Activated T-helper 2 cell treated with anti-CD3 and anti-CD28 coated beads, Interferon-gamma antibody, Interleukin-2, Interleukin-4, amounts not matched to agents 10 μg/mL and 5 μg/mL and 100 μg/mL, durations not matched to agents 14 hours and 24 hours and 36 hours (primary cell): ENCODE data around the gene NUMB. TPM values are rescaled to one million over a fixed set of nuclear protein-coding genes. Genes with fewer than 3 reads are reported as not detected.
"Not testable (repeated sequence)": the region's sequence is repeated elsewhere in the genome, so short reads cannot be mapped to it uniquely, and the experiment has no call there.

ENCODE experiments used
- DNase-seq: peaks from one replicate; pipeline ENCODE4 v3.0.0; 2021; ENCODE audit warnings: low spot score
- H3K27ac Mint-ChIP-seq: one replicate; pipeline ENCODE4 v1.8.0; 2021; ENCODE audit warnings: mixed read lengths
- H3K27me3 Mint-ChIP-seq: one replicate; pipeline ENCODE4 v1.8.0; 2021; ENCODE audit warnings: low read depth, mixed read lengths
- H3K36me3 Mint-ChIP-seq: one replicate; pipeline ENCODE4 v1.8.0; 2021; ENCODE audit warnings: low read depth, mixed read lengths
- H3K4me1 Mint-ChIP-seq: one replicate; pipeline ENCODE4 v1.8.0; 2021; ENCODE audit warnings: low read depth, mixed read lengths
- H3K4me3 Mint-ChIP-seq: one replicate; pipeline ENCODE4 v1.8.0; 2021; ENCODE audit warnings: low read depth, mild to moderate bottlenecking, moderate library complexity, mixed read lengths
- H3K9me3 Mint-ChIP-seq: one replicate; pipeline ENCODE4 v1.8.0; 2021; ENCODE audit warnings: mixed read lengths
- intact Hi-C: fragments of 100-400 bp; cut with micrococcal nuclease; formaldehyde crosslinking; loops from one replicate; pipeline ENCODE4 v1.15.1; 2023
- total RNA-seq: library from RNA; stranded (reverse); gene quantifications from 2 replicates; pipeline ENCODE4 v1.2.3, GENCODE V29; 2022

Gene NUMB
- total RNA-seq, 1 donor from 2014 or later, result 52.4 TPM

GRCh38 chr14:73428353-73428824 lies 30.0 kb downstream of the NUMB start:
- no peak for DNase-seq
- Mint-ChIP-seq H3K9me3 (no peaks in the 10 kb centered on the region), H3K27ac (no peak overlapping the region), H3K36me3 (no peaks in the 10 kb centered on the region), H3K27me3 (no peaks in the 10 kb centered on the region), H3K4me1 (peaks cover 10% of the 10 kb centered on the region), H3K4me3 (no peak overlapping the region)
- intact Hi-C loops, result no loop called here

GRCh38 chr14:73427516-73428264 lies 30.7 kb downstream of the NUMB start:
- DNase-seq, result no peak
- intact Hi-C loops, result no loop called here
- H3K36me3 Mint-ChIP-seq, result no peaks in the 10 kb centered on the region
- H3K4me3 Mint-ChIP-seq, result no peak overlapping the region
- peaks cover 10% of the 10 kb centered on the region for H3K4me1 Mint-ChIP-seq
- no peaks in the 10 kb centered on the region for H3K9me3 Mint-ChIP-seq
- H3K27me3 Mint-ChIP-seq, result no peaks in the 10 kb centered on the region
- no peak overlapping the region for H3K27ac Mint-ChIP-seq

- no peak for DNase-seq
- Mint-ChIP-seq H3K4me3 (no peak overlapping the region), H3K27ac (no peak overlapping the region), H3K27me3 (no peaks in the 10 kb centered on the region), H3K36me3 (peaks cover 7% of the 10 kb centered on the region), H3K4me1 (peaks cover 16% of the 10 kb centered on the region), H3K9me3 (no peaks in the 10 kb centered on the region)
- intact Hi-C loops, result no loop called here
Observed at GRCh38 chr14:73426877-73427276, 31.5 kb downstream of the NUMB start.

GRCh38 chr14:73424453-73424852 lies 33.9 kb downstream of the NUMB start:
- Mint-ChIP-seq H3K36me3 (peaks cover 18% of the 10 kb centered on the region), H3K27ac (no peak overlapping the region)
- intact Hi-C loops, result no loop called here

GRCh38 chr14:73423092-73423491 lies 35.3 kb downstream of the NUMB start:
- intact Hi-C loops, H3K9me3 Mint-ChIP-seq, H3K27me3 Mint-ChIP-seq, DNase-seq, H3K4me3 Mint-ChIP-seq, H3K27ac Mint-ChIP-seq: not testable (repeated sequence)
- peaks cover 16% of the 10 kb centered on the region for H3K4me1 Mint-ChIP-seq
- peaks cover 18% of the 10 kb centered on the region for H3K36me3 Mint-ChIP-seq

More at GRCh38 chr14:73424453-73424852, 33.9 kb downstream of the NUMB start:
- Mint-ChIP-seq H3K4me3 (no peak overlapping the region), H3K9me3 (no peaks in the 10 kb centered on the region), H3K27me3 (no peaks in the 10 kb centered on the region), H3K4me1 (peaks cover 19% of the 10 kb centered on the region)
- no peak for DNase-seq

- intact Hi-C loops, result no loop called here
- Mint-ChIP-seq H3K4me3 (no peak overlapping the region), H3K9me3 (no peaks in the 10 kb centered on the region), H3K27me3 (no peaks in the 10 kb centered on the region), H3K36me3 (peaks cover 18% of the 10 kb centered on the region), H3K27ac (no peak overlapping the region), H3K4me1 (peaks cover 16% of the 10 kb centered on the region)
- DNase-seq, result no peak
Observed at GRCh38 chr14:73422515-73422914, 35.8 kb downstream of the NUMB start.

DNA sequence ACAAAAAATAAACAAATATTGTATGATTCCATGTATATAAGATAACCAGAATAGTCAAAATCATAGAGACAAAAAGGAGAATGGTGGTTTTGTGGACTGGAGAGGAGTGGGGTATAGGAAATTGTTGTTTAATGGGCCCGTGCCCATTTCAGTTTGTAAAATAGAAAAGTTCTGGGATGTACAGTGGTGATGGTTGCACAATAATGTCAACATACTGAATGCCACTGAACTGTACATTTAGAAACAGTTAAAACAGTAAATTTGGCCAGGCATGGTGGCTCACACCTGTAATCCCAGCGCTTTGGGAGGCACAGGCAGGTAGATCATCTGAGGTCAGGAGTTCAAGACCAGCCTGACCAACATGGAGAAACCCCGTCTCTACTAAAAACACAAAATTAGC lies 40.1 kb downstream of the NUMB start:
- intact Hi-C loops, result no loop called here
- Mint-ChIP-seq H3K27ac (no peak overlapping the region), H3K36me3 (peaks cover 18% of the 10 kb centered on the region), H3K4me3 (no peak overlapping the region), H3K9me3 (no peaks in the 10 kb centered on the region), H3K27me3 (no peaks in the 10 kb centered on the region), H3K4me1 (peaks cover 10% of the 10 kb centered on the region)
- no peak for DNase-seq

GRCh38 chr14:73406248-73406647 lies 52.1 kb downstream of the NUMB start:
- DNase-seq, intact Hi-C loops, H3K4me1 Mint-ChIP-seq, H3K9me3 Mint-ChIP-seq, H3K27me3 Mint-ChIP-seq, H3K27ac Mint-ChIP-seq, H3K4me3 Mint-ChIP-seq: not testable (repeated sequence)
- peaks cover 38% of the 10 kb centered on the region for H3K36me3 Mint-ChIP-seq

DNA sequence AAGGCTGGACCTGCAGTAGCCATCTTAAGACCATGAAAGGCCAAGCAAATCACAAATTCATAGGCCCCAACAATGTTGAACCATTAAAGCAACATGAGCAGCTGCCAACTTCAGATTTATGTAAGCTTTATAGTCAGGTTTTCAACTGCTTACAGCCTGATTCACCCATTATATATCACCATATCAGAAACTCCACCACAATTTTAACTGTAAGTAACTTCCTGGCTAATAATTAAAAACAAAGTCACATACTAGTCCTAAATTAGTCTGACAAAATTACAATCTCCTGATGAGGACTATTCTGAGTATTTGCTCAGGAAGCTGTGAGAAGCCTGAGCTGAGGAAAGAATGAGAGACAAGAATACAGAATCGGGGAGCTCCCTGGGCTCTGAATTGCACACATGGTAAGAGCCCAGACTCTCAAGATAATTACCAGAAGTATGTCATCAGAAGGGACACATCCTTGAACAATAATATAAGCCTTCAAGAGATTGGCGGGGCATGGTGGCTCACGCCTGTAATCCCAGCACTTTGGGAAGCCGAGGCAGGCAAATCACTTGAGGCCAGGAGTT lies 55.1 kb downstream of the NUMB start:
- no peak for DNase-seq
- intact Hi-C loops, result no loop called here
- H3K36me3 Mint-ChIP-seq, result peaks cover 22% of the 10 kb centered on the region
- H3K27ac Mint-ChIP-seq, result no peak overlapping the region
- no peak overlapping the region for H3K4me3 Mint-ChIP-seq
- H3K4me1 Mint-ChIP-seq, result no peaks in the 10 kb centered on the region
- no peaks in the 10 kb centered on the region for H3K27me3 Mint-ChIP-seq
- no peaks in the 10 kb centered on the region for H3K9me3 Mint-ChIP-seq

DNA sequence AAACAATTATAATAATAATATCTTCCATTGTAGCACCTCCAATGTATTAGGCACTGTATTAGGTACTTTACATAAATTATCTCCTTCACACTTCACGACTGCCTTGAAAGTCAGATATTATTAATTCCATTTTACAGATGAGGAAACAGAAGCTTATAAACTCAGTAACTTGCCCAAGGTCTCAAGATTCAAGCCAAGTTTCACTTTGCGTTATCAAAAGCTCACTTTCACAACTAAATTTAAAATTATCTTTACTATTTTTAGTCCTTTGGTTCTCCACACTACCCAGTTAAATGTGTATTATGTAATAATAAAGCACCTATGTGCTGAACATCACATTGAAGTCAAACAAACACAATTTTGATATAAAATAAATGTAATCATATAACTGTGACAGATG lies 55.8 kb downstream of the NUMB start:
- Mint-ChIP-seq H3K27me3 (no peaks in the 10 kb centered on the region), H3K36me3 (peaks cover 20% of the 10 kb centered on the region), H3K4me3 (no peak overlapping the region), H3K27ac (no peak overlapping the region), H3K9me3 (no peaks in the 10 kb centered on the region), H3K4me1 (no peaks in the 10 kb centered on the region)
- no peak for DNase-seq
- intact Hi-C loops, result no loop called here

GRCh38 chr14:73397810-73398209 lies 60.5 kb downstream of the NUMB start:
- Mint-ChIP-seq H3K9me3 (no peaks in the 10 kb centered on the region), H3K27ac (no peak overlapping the region), H3K4me3 (no peak overlapping the region), H3K4me1 (peaks cover 10% of the 10 kb centered on the region), H3K36me3 (peaks cover 4% of the 10 kb centered on the region), H3K27me3 (no peaks in the 10 kb centered on the region)
- intact Hi-C loops, result no loop called here
- no peak for DNase-seq

- Mint-ChIP-seq H3K27ac (no peak overlapping the region), H3K36me3 (peaks cover 4% of the 10 kb centered on the region), H3K9me3 (no peaks in the 10 kb centered on the region), H3K4me3 (no peak overlapping the region), H3K27me3 (no peaks in the 10 kb centered on the region), H3K4me1 (peaks cover 18% of the 10 kb centered on the region)
- intact Hi-C loops, result loop anchor here (5.0 kb wide), 2 partner anchors 73 to 102 kb away; no protein-coding TSS in a partner anchor
- DNase-seq, result no peak
Observed at GRCh38 chr14:73394317-73394716, 64.0 kb downstream of the NUMB start.

GRCh38 chr14:73393375-73393774 lies 65.0 kb downstream of the NUMB start:
- no peak for DNase-seq
- Mint-ChIP-seq H3K27ac (no peak overlapping the region), H3K4me3 (no peak overlapping the region), H3K4me1 (peaks cover 18% of the 10 kb centered on the region), H3K27me3 (no peaks in the 10 kb centered on the region), H3K36me3 (peaks cover 4% of the 10 kb centered on the region), H3K9me3 (no peaks in the 10 kb centered on the region)
- intact Hi-C loops, result loop anchor here (5.0 kb wide), 2 partner anchors 74 to 101 kb away; no protein-coding TSS in a partner anchor
